ENCODE measurements around the gene TMEM213. TPM values are rescaled to one million over a fixed set of nuclear protein-coding genes. Genes with fewer than 3 reads are reported as not detected.
A peak's percentile ranks its signal among the peaks of the same experiment; 100 is the strongest.

Gene TMEM213
- total RNA-seq, 1 donor from 2014 or later: 4.6 TPM

DNA sequence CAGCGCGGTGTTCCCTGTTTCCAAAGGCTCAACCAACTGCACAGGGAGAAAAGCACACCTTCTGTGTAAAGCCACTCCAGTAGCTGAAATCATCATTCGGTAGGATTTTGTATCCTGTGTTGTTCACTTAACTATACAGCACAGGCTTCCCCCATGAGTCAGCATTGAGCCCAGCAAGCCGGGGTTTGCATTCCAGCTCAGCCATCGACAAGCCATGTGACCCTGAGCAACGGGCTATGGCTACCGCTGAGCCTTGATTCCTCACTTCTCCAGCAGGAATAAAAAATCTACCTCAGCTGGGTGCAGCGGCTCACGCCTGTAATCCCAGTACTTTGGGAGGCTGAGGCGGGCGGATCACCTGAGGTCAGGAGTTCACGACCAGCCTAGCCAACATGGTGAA is 44.3 kb downstream of the TMEM213 start:
- peak; percentile 85 for DNase-seq (ENCODE audit: low spot score)

DNA sequence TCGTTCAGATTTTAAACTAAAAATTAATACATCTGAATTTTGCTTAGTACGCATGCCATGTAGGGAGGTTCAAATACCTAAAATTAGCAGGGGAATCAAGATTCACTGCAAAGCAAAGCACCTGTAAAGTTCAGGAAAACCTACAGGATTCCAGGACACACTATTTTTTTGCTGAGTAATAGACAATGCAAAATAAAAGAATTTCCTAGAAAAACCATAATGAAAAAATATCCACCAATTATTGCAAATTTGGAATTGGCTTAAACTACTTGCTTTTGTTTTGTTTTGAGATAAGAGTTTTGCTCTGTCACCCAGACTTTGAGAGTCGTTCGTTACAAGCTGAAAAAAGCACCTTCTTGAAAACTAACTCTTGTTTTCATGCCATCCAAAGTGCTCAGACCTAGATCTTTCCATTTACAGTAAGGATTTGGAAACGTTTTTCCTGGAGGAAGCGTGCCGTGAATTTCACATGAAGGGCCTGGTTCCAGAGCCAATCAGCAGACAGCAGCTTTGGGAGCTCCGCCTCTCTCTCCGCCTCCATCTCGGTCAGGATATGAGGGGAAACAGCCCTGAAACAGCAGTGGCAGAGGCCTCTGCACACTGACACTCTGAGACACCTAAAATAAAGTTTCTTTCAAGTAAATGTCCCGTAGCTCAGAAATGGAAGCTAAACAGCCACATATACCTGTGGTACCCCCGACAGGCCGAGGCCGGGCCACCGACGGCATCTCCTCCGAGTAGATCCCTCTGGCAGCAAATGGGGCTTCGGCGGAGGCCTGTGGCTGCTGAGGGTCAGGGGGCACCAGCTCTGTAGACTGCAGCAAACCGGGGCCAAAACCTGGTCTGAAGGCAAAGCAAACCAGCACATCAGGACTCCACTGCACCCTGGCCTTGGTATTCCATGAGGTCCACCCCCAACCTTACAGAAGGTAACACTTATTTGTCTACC is 46.1 kb downstream of the TMEM213 start:
- no peak for DNase-seq (ENCODE audit: low spot score)

DNA sequence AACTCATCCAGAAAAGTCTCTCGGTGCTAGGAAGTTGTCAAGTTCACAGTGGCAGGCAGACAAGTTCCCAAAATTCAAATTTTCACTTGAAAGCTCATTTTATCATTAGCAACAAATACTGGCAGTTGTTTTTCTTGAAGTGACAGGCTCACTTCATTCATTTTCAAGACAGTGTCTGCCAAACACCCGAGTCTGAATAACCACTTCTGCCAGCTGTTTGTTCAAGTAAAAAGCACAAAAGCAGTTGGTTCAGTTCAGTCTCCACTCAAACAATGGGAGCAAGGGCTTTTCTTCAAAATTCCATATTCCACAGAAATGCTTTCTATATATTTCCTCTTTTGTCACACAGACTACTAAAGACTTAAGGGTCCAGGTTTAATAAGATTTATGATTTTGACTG is 47.9 kb downstream of the TMEM213 start:
- DNase-seq (ENCODE audit: low spot score): no peak

DNA sequence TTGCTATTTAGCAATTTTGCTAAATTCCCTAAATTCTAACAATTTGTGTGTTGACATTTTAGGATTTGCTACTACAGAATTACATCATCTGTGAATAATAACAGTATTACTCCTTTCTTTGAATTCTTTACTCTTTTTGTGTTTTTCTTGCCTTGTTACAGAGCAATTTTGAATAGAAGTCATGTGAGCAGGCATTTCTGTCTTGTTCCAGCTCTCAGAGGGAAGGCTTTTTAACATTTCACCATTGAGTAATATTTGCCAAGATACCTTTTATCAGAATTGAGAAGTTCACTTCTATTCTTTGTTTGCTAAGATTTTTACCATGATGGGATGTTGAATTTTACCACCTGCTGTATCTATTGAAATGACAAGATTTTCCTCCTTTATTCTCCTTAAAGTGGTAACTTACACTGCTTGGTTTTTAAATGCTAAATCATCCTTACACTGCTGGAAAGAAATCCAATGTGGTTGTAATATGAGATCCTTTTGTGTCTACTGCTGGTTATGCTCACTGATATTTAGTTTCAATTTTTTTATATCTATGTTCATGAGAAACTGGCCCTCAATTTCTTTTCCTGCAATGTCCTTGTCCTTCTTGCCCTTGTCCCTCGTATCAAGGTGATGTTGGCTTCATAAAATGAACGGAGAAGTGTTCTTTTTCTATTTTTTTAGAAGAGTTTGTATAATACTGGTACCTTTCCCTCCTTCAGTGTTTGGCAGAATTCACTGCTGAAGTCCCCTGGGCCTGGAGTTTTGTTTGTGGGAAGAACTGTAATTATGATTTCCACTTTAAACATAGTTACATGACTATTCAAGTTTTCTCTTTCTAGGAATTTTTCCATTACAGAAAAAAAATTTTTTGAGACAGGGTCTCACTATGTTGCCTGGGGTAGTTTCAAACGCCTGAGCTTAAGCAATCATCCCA is 50.5 kb downstream of the TMEM213 start:
- DNase-seq (ENCODE audit: low spot score): no peak

DNA sequence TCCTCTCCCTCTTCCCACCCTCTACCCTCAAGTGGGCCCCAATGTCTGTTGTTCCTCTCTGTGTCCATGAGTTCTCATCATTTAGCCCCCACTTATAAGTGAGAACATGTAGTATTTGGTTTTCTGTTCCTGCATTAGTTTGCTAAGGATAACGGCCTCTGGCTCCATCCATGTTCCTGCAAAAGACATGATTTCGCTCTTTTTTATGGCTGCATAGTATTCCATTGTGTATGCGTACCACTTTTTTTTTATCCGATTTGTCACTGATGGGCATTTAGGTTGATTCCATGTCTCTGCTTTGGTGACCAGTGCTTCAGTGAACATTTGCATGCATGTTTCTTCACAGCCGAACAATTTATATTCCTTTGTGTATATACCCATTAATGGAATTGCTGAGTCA is 51.9 kb downstream of the TMEM213 start:
- DNase-seq (ENCODE audit: low spot score): no peak

DNA sequence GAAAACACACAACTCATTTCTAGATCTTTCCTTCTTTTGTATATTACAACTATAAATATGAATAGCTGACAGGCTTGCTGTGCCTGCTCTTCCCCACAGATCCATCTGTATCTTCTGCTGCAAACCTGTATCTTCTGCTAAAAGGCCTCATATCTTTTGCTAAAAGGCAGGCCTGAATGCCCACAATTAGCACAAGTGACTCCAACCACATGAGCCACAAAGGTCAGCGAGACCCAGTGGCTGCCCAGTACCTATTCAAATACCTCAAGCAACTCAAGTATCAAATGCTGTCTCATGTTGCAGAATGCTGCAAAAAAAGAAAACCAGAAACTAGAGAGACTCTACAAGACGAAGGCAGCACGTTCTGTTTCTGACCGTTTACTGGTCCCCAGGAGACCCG is 54.7 kb downstream of the TMEM213 start:
- DNase-seq (ENCODE audit: low spot score): no peak

DNA sequence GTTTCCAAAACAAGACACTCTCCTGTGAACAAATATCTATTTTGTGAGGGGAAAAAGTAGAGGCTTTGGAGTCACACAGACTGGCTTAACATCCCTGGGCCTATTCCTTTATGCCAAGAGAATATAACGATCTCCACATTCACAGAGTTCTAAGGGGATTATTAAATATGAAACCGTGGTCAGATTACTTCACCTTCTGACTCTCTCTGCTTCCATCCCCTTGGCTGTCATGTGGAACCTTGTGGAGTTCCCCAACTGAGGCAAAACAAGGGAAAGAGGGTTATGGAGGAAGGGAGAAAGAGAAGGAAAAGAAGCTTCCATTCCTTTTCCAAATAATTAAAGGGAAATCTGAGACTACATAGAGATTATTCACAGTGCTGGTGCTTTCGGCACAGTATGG is 55.7 kb downstream of the TMEM213 start:
- DNase-seq (ENCODE audit: low spot score): no peak

DNA sequence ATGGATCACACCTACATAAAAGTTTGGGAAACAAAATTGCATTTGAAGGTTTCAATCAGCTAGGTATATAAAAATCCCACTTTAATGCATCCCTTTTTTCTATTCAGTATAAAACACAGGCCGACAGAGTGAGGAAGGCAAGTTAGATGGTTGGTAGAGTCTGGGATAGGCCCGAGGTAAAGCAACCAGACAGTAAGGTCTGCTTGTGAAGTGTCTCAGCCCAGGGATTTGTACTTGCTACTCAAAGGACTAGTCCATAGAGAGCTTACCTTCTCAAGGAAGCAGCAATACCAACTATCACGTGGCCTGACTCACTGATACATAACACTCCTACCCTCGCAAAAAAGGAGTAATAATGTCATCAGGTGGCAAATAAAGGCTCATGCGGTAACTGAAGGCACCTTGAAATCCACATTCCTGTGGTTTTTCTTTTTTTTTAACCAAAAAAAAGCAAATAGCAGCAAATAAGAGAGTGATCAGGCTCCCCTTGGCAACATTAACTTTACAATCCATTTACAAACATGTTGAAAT is 56.4 kb downstream of the TMEM213 start:
- DNase-seq (ENCODE audit: low spot score): no peak

DNA sequence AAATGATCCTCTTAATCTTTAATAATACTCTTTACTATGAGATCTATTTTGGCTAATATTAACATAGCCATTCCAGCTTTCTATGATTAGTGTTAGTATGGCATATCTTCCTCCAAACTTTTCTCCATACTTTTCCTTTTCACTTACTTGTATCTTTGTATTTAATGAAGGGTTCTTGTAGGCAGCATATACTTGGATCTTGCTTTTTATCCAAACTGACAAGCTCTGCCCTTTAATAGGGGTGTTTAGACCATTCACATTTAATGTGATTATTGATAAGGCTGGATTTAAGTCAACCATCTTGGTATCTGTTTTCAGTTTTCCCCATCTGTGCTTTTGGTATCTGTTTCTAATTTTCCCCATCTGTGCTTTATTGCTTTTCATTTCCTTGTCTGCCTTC is 59.9 kb downstream of the TMEM213 start:
- DNase-seq (ENCODE audit: low spot score): no peak

DNA sequence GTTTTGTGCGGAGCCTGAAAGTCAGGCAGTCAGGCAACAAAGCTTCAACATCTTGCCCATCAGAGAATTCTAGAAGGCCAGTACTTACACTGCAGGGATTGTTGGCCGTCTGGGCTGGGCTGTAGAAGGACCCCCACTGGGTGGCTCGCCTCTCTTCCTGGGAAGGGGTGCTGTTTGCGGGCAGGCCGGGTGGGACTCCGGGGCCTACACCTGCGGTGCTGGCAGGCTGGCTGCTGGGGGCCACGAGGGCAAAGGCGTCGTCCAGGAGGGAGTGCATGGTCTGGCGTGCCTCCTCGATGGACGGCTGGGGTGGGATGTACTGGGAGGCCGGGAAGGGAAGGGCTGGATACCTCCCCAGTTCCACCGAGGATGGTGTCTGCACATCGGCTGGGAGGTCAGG is 63.3 kb downstream of the TMEM213 start:
- DNase-seq (ENCODE audit: low spot score): no peak

DNA sequence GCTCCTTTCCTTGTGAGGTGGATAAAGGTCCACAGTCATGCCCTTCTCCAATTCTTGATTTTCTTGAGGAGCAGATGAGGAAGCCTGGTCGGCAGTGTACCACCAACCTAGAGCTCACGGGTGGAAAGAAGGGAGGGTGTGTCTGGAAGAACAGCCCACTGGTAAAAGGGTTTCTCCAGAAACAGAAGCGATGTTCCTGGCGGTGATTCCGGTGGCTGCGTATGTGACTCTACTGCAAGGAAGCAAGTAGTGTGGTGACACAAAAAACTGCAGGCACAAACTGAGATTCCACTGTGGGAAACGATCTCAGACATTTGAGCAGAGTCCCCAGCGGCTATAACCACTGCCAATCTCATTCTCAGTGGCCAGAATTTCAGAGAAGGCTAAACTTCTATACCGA is 66.1 kb downstream of the TMEM213 start:
- no peak for DNase-seq (ENCODE audit: low spot score)

DNA sequence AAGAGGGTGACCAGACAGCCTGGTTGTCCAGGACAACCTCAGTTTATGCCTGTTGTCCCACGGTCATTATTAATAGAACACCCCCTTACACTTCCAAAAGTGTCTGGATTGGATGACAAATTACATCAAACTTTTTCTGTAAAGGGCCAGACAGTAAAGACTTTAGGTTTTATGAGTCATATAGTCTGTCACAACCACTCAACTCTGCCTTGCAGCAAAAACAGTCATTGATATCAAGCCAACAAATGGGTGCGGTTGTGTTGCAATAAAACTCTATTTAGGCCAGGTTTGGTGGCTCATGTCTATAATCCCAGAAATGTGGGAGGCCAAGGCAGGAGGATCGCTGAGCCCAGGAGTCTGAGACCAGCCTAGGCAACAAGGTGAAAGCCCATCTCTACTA is 66.9 kb downstream of the TMEM213 start:
- DNase-seq (ENCODE audit: low spot score): peak; percentile 60

DNA sequence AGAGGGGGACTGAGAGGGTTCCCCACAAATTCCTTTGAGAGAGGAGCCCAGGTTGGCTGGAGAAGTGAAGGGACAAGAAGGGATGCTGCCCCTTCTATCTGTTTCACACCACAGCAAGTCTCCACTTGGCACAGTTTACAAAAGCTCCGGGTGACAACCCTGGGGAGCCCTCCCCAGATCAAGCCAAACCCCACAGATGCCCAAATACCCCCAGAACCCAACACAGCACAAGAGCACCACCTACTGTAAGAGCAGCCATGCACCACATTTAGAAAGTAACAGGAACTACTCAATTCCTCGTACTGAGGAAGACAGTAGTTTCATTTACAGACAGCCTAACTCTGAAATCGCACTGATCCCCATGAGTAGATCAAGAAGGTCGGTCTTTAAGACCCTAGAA is 68.0 kb downstream of the TMEM213 start:
- no peak for DNase-seq (ENCODE audit: low spot score)

DNA sequence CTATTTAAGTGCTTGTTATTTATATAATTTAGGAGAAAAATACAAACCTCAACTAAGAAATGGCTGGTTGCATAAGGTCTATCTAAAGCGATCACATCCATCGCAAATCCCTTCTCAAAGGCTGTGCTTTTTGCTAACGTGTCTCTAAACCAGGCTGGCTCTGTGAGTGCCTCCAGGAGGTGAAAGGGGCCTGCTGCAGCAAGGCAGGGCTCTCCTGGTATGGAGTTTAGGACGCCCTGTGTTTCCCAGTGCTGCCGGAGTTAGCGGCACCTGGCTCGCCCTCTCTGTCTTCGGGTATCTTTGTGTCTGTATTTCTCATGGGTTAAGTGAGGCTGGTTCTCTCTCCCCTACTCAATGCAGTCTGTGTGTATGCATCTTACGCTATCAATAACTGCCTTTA is 68.6 kb downstream of the TMEM213 start:
- DNase-seq (ENCODE audit: low spot score): no peak

DNA sequence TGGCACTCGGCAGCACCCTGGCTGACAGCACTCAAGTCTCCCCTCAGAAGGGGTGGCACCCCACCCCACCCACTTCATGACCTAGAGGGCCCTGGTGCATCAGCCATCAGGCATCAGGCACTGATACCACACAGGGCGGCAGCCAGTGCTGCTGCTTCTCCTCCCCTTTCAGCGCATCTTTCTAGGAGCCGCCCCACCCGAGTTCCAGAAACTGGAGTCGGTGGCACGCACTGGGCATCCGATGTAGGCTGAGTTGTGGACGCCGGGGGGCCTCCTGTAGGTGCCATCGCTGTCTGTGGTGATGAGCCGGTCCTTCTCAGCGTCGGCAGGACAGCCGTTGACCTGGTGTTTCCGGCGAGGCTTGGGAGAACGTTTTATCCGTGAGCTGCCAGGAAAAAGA is 70.0 kb downstream of the TMEM213 start:
- no peak for DNase-seq (ENCODE audit: low spot score)

DNA sequence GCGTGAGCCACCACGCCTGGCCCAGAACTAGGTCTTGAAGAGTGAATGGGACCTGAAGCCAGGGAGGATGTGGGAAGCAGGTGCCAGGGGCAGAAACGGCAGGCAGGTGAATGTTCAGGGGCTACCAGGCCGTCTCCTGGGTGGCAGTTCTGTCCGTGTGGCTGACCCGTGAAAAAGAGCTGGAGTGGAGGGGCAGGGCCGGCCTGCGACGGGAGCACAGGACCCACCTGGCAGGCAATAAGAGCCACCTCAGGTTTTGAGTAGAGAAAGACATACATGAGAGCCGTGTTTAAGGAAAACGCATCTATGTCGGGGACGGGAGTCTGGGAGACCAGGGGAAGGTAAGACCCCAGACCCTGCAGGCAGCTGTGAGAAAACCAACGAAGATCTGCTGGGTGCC is 70.9 kb downstream of the TMEM213 start:
- DNase-seq (ENCODE audit: low spot score): no peak

DNA sequence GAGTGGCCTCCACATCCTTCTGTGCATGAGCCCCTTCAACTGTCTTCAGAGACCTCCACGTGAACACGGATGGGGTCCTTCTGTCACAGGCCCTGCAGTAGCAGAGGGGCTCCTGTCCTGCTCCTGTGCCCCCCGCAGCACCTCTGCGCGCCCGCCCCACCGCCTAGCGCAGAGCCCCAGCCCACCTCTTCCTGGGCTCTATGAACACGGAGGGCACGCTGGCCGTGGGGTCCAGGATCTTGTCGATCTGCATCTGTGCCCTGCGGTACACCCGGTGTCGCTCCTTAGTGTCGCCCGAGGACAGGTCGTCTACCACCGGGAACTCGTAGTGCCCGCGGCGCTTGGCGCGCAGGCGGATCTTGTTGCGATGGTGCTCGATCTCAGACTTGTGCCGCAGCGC is 71.6 kb downstream of the TMEM213 start:
- DNase-seq (ENCODE audit: low spot score): no peak

DNA sequence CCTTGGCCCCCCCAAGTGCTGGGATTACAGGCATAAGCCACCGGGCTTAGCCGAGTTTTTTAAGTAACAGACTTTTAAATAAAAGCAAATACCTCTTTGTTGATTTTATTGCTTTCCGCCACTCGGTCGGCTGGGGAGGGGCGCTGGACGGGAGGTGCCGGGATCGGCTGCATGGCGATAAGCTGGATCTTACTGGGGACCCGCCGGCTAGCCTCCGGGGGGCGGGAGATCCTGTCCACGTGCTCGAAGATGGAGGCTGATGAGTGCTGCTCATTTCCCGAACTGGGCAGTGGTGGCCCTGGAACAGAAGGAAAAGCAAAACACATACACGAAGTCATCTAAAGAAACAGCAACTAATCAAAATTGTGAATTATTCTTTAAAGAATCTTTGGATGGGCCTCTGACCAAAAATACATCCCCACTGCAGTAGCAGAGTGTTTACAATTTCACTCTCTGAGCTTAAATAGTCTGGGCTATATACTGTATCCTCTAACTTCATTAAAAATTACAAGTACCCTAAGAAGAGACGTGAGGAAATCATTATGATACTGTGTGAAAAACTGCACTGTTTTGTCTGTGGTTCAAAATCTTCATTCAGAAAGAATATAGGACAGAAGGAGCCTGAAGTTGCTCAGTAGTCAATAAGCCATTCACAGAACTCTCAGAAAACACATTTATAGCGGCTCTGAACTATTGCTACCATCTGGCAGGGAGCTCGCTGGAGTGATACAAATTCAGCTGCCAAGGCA is 73.4 kb downstream of the TMEM213 start:
- DNase-seq (ENCODE audit: low spot score): no peak

DNA sequence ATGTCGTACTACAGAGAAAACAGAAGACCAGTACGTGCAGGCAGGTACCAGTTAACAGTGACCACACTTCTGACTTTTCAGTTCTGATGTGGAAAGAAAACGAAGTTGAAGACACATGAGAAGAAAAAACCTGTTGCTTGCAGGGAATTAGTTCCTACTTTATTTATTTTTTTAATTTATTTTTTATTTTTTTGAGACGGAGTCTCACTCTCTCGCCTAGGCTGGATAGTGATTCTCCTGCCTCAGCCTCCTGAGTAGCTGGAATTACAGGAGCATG is 74.0 kb downstream of the TMEM213 start:
- DNase-seq (ENCODE audit: low spot score): no peak

DNA sequence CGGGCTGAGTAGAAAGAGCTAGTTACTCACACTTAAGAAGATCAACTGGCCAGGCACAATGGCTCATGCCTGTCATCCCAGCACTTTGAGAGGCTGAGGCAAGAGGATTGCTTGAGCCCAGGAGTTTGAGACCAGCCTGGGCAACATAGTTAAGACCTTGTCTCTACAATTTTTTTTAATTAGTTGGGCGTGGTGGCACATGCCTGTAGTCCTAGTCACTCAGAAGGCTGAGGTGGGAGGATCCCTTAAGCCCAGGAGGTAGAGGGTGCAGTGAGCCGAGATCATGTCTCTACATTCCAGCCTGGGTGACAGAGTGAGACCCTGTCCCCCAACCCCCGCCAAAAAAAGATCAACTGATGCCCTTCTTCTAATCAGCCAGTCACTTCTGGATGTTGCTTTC is 74.8 kb downstream of the TMEM213 start:
- DNase-seq (ENCODE audit: low spot score): no peak

DNA sequence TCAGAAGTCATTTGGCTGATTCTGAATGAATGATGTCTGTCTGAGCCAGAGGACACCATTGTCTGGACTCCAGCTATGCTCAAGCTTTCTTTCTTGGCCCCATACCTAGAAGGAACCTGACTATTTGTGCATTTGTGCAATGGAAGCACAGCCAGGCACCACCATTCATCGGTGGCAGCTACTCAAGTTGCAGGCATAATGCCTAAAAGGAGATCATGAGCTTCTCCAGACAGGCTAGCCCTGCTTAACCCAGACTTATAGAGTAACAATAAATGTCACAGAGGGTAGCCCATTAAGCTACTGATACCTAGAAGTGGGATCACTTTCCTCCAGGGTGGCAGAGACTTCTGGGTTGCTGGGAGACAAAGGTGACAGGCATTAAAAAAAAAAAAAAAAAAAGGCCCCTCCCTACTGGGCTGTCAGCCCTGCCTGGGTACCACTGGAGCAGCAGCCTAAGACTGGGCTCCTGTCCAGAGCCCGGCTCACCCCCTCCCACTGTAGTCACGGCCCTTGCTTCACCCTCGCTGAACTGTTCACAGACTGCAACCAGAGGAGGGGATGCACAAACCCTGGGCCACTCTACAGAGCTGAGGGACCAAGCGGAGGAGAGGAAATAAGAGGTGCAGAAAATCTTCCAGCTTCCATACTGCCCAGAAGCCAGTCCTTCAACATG is 75.6 kb downstream of the TMEM213 start:
- peak; percentile 70 for DNase-seq (ENCODE audit: low spot score)
